ENCODE data around the gene GSG1L. TPM values are rescaled to one million over a fixed set of nuclear protein-coding genes. Genes with fewer than 3 reads are reported as not detected.
A peak's percentile ranks its signal among the peaks of the same experiment; 100 is the strongest.

Gene GSG1L
- total and polyA plus RNA-seq, 9 of the 15 experiments (the other 6 are each of a cell fraction or from before 2014, with no cell fraction given) = not detected

DNA sequence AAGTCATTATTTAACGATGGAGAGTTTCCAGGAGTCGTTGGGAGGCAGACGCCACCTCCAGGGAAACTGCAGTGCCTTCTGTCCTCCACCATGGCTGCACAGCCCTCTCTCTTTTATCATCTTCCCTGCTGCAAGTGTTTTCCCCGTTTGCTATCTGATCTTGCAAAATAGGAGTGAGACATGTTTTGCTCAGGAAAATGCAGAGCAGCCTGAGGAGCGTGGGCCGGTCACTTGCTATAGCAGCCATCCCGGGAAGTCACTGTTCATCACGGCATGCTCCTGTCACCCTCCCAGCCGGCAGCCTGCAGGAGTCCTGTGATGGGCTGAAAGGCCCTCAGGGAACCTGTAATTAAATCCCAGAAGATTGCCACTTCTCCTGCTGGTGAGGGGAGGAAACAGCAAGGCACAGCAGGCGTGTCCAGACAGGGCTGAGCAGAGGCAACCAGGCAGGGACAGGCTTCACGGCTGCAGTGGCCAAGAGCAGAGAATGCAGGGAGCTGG is 143.1 kb downstream of the GSG1L start:
- BruUV-seq (replicated peaks) = no TSS peak
- Histone ChIP-seq H3K79me2 (ENCODE audit: control insufficient read depth, insufficient read depth, low read length) (no peaks in the 10 kb centered on the region), H3K36me3 (ENCODE audit: control insufficient read depth, insufficient read depth, low read length) (no peaks in the 10 kb centered on the region), H3K27me3 (ENCODE audit: control insufficient read depth in 2 of 2, insufficient read depth in 2 of 2, low read length in 2 of 2) (peaks cover 0 to 20% of the 10 kb centered on the region in 2 experiments; a peak in 2 of 5 replicates), H3K27ac (ENCODE audit: extremely low read depth, low read depth, low read length) (no peak overlapping the region), H3K9ac (ENCODE audit: insufficient read depth in 1 of 2, low read depth in 2 of 2, low read length in 2 of 2) (no peak overlapping the region), H3K9me1 (ENCODE audit: control insufficient read depth, insufficient read depth, low read length) (peaks cover 4% of the 10 kb centered on the region), H3K4me1 (replicated peaks in 1 of 2; ENCODE audit: control insufficient read depth in 2 of 2, insufficient read depth in 2 of 2, low read length in 2 of 2) (no peaks in the 10 kb centered on the region), H4K20me1 (replicated peaks; ENCODE audit: control insufficient read depth, insufficient read depth, low read length) (no peaks in the 10 kb centered on the region), H2AFZ (ENCODE audit: low read depth, low read length) (no peak overlapping the region), H3K9me3 (replicated peaks; ENCODE audit: control insufficient read depth, insufficient read depth, low read depth, low read length) (no peaks in the 10 kb centered on the region), H3K4me3 (no peak overlapping the region), H3K4me2 (ENCODE audit: insufficient read depth, low read length) (no peak overlapping the region)
- ChIA-PET CTCF (ENCODE audit: low intra/inter-chr PET ratio) (no interaction called here), POLR2A (no interaction called here)
- 0% methylated on average over 11 of the region's 11 CpGs for WGBS (ENCODE audit: insufficient coverage, low coverage, missing lambda C conversion rate)
- FAIRE-seq (no peak), DNase-seq (ENCODE audit: extremely low read depth in 1 of 4, low spot score in 3 of 4) (peak in 2 of 4 experiments; percentile 6 to 15), ATAC-seq (peak; percentile 62; the same call in 2 of the 3 replicates)
- TF ChIP-seq HOXB6 (CRISPR knock-in tag; IDR thresholded peaks at IDR 0.05; ENCODE audit: borderline replicate concordance) (no peak), ZNF12 (CRISPR knock-in tag; IDR thresholded peaks at IDR 0.05) (no peak), YBX1 (IDR thresholded peaks at IDR 0.05) (no peak), KDM4B (IDR thresholded peaks at IDR 0.05; ENCODE audit: borderline replicate concordance in 2 of 2, low read depth in 1 of 2) (no peak), HNRNPK (IDR thresholded peaks at IDR 0.05; ENCODE audit: low read depth, low read length, poor library complexity, severe bottlenecking) (no peak), CEBPB (tag; IDR thresholded peaks at IDR 0.05) (peak; percentile 28; the same call in 1 of the 2 replicates), HSF4 (CRISPR knock-in tag; IDR thresholded peaks at IDR 0.05; ENCODE audit: borderline replicate concordance) (no peak), SAFB (IDR thresholded peaks at IDR 0.05; ENCODE audit: borderline replicate concordance, low read depth, low read length) (no peak), GTF2F1 (IDR thresholded peaks at IDR 0.05; ENCODE audit: low read depth, low read length) (no peak), ZBTB17 (CRISPR knock-in tag; IDR thresholded peaks at IDR 0.05) (no peak), ZC3H4 (CRISPR knock-in tag; IDR thresholded peaks at IDR 0.05; ENCODE audit: borderline replicate concordance) (no peak), FOXJ3 (CRISPR knock-in tag; IDR thresholded peaks at IDR 0.05) (no peak)
- TF ChIP-seq, protein P1, sequence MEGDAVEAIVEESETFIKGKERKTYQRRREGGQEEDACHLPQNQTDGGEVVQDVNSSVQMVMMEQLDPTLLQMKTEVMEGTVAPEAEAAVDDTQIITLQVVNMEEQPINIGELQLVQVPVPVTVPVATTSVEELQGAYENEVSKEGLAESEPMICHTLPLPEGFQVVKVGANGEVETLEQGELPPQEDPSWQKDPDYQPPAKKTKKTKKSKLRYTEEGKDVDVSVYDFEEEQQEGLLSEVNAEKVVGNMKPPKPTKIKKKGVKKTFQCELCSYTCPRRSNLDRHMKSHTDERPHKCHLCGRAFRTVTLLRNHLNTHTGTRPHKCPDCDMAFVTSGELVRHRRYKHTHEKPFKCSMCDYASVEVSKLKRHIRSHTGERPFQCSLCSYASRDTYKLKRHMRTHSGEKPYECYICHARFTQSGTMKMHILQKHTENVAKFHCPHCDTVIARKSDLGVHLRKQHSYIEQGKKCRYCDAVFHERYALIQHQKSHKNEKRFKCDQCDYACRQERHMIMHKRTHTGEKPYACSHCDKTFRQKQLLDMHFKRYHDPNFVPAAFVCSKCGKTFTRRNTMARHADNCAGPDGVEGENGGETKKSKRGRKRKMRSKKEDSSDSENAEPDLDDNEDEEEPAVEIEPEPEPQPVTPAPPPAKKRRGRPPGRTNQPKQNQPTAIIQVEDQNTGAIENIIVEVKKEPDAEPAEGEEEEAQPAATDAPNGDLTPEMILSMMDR (IDR thresholded peaks at IDR 0.05 in 2 of 3, conservative IDR thresholded peaks at IDR 0.05 in 1 of 3; ENCODE audit: insufficient read depth in 2 of 3, low read depth in 1 of 3, low read length in 3 of 3) = peak in 2 of 3 experiments; percentile 16 to 19; a peak in 2 of 6 replicates
- in situ Hi-C loops (cut with MboI) (no loop called here), intact Hi-C loops (cut with micrococcal nuclease) (no loop called here)

Measured in K562 (cell line).